ENCODE data around the gene RTN4R.

- TF ChIP-seq ZMYM2 (CRISPR knock-in tag; IDR thresholded peaks at IDR 0.05) (no peak), PTBP1 (IDR thresholded peaks at IDR 0.05; ENCODE audit: low read depth, low read length, poor library complexity, severe bottlenecking) (no peak), REST (IDR thresholded peaks at IDR 0.05; ENCODE audit: borderline replicate concordance in 1 of 2, low read depth in 1 of 2, low read length in 2 of 2) (no peak), ZNF30 (CRISPR knock-in tag; IDR thresholded peaks at IDR 0.05) (no peak)
Observed at GRCh38 chr22:20259327-20259688, 8.8 kb downstream of the RTN4R start.

All from HepG2 (cell line).